Fibroblast of skin of left biceps (primary cell): ENCODE measurements around the gene IQSEC1.

Source experiments
- DNase-seq, 2 experiments: peaks; one replicate each; pipeline ENCODE4 v3.0.0-alpha.2; 2013; ENCODE audit warnings: low read depth in 2 of 2

Gene IQSEC1

DNA sequence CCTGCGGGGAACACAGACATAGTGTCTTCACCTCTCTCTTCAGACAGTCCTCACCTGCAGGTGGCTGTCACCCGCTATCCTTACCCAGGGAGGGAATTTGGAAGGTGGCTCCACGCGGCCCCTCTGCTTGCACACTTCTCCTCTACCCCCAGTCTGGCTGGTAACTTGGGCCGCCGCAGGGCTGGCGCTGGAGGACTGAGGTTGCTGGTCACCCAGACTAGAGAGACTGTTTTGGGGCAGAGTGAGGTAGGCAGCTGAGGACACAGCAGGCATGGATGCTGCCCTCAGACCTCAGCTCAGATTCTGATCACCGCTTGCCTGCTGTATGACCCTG lies 12.6 kb upstream of the IQSEC1 start:
- no peak for DNase-seq

DNA sequence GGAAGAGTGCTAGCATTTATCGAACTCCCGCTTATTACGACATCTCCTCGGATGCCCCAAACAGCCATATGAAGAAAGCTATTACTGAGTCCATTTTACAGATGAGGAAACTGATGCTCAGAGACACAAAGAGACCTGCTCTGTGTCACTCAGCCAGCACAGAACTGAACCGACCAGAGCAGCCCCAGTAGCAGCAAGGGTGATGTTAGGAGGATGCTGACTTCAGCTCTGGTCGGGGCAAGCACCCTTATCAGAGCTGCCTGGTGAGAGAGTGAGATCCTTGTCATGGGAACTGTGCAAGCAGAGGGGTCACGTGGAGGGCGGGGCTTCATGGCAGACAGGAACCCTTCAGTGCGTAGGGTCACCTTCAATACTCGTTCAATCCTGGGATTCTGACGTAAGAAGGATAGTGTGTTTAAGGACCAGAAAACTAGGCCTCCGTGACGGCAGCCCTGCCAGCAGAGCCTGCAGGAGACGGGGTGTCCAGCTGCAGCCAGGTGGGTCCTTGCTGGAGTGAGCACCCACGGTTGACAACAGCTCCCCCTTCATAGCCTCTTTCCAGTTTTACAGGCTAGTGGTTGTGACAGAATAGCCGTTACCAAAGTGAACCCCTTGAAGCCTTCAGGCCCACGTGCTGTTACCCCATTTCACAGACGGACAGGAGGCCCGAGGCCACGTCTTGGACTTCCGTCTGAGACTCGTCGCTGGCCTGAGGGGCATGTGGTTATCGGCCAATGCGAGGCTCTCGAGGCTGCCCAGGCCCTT lies 12.0 kb upstream of the IQSEC1 start:
- DNase-seq, result no peak

DNA sequence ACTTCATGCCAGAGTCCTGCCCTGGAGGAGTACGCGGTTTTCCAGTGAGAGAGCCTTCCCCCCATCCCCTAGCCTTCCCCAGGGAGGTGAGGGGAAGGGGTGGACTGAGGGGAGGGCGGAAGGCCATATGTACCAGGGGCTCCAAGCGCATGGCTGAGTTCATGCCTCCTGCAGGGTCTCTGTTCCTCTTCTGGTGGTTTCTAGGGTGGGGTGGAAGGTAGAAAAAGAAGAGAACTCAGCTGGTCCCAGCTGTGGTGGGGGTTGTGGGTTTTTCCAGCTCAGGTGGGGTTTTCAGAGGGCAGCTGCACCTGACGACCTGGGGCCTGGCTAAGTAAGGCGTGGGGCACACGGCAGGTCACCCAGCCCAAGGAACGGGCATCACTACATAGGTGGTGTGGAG lies 10.7 kb upstream of the IQSEC1 start:
- no peak for DNase-seq

DNA sequence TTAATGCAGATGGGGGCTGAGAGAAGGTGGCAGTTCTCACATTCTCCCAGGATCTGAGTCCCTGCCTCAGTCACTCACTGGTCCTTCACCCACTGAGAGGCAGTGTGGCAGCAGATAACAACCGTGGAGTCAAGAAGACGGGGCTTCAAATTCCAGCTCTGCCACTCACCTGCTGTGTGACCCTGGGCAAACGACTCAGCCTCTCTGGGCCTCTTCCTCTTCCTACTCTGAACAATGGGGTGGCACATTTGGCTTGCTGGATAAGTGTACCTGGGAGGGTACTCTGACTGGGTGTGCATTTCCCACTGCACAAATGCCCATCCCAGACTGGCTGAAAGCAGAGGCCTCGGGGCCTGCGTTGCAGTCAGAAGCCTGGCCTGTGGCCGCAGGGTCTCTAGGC lies 10.0 kb upstream of the IQSEC1 start:
- DNase-seq, result no peak

DNA sequence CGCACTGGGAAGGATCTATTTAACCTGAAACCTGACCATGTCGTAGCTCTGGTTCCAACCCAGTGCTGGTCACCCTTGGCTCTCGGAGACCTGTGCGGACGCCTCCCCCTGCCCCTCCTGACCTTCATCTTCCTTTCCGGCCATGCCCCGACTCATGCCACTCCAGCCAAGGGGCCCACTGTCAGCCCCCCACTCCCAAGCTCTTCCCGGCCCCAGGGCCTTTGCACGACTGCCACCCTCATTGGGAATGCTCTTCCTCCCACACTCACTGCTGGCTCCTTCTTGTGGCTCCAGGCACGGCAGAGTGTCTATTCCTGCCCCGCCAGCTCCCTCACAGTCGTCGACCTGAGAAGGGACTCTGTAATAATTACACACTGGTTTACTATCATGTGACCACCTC lies 9.4 kb upstream of the IQSEC1 start:
- DNase-seq, result no peak

DNA sequence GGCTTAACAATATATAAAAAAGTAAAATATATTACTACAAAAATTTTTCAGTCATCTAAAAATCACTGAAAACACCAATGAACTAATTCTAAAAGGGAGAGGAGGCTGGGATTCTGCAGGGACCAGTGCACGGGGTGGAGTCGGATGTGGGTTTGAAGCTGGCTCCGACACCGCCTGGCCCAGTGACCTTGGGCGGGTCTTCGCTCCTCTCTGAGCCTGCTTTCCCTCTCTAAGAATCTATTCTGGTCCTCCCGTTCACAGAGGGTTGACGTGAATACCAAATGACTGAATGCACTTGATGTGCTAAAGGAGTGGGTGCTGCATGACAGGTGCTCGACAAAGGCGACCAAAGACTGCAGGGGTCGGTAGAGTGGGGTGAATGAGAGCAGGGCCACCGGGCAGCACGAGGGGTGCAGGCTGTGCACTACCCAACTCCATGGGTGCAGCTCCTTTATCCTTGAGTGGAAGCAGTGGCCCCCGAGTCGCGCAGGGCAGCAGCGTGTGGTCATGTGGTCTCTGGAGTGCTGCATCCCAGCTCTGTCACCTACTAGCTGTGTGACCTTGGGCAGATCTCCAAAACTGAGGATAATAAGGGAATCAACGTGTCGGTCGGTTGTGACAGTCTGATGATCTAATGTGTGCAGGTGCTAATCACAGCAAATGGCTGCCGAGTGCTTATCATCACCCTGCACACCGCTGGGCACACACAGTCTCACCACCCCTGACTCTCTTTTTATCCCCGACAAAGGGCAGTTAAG lies 8.6 kb upstream of the IQSEC1 start:
- DNase-seq, result no peak

DNA sequence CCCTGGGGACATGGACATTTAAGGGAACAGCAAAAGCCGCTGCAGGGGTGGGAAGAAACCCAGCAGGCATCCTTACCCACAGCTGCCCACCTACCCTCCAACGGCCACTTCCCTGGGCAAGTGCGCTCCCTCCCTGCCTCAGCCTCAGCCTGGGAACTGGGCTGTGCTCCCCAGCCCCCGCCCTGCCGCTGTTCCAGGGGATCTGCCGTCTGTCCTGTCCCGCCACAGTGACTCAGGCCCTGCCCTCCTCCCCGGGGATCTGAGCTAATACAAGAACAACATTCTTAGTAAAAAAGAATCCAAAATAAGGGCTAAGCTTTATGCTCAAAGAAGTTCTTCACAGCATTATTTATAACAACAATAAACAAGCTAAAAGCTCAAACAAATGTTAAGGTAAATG lies 7.4 kb upstream of the IQSEC1 start:
- DNase-seq, result no peak

DNA sequence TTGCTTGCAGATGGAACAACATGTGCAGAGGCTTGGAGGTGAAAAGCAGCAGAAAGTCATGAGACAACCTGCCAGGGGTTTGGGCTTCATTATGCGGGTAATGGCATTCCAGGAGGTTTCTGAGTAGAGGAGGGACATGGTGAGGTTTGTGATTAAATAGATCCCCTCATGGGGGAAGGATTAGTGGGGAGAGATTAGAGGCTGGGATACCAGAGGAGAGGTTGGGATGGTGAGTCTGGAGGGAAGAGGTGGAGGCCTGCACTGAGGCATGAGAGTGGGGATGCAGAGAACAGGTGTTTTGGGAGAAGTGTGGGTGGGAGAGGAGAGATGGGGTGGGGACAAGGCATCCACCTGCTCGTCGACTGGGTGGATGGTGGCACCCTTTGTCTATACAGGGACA lies 6.8 kb upstream of the IQSEC1 start:
- DNase-seq, result no peak

DNA sequence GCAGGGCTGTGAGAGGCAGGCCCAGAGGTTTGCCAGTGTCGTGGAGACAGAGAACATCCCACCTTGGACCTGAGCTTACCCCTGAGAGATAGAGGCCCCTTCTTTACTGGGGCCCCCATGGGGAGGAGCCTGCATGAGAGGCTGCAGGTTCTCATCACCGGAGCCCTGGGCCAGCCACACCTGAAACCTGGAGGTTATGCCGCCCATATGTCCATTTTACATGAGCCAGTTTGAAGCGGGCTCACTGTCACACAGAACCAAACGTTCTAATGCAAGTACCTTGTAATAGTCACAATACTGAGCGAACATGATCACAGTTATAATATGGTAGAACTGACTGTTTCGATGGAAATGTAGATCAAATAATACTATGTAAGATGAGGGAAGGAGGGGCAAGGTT lies 6.3 kb upstream of the IQSEC1 start:
- no peak for DNase-seq

DNA sequence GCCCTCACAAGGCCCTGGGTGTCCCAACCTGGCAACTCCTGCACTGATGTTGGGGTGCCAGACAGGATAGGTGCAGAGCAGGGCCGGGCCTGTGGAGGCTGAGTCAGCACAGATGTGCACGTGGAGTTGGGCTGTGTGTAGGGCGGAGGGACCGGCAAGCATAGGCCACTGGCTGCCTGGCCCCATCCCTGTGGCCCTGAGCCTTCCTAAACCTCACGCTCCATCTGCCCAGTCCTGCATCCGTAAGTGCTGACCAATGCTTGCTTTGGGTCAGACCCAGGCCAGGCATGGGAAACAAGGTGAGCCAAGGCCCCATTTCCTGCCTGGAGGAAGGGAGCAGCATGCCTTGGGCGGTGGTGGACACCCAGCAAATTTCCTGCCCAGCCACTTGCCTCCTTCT lies 5.8 kb upstream of the IQSEC1 start:
- DNase-seq, result no peak

DNA sequence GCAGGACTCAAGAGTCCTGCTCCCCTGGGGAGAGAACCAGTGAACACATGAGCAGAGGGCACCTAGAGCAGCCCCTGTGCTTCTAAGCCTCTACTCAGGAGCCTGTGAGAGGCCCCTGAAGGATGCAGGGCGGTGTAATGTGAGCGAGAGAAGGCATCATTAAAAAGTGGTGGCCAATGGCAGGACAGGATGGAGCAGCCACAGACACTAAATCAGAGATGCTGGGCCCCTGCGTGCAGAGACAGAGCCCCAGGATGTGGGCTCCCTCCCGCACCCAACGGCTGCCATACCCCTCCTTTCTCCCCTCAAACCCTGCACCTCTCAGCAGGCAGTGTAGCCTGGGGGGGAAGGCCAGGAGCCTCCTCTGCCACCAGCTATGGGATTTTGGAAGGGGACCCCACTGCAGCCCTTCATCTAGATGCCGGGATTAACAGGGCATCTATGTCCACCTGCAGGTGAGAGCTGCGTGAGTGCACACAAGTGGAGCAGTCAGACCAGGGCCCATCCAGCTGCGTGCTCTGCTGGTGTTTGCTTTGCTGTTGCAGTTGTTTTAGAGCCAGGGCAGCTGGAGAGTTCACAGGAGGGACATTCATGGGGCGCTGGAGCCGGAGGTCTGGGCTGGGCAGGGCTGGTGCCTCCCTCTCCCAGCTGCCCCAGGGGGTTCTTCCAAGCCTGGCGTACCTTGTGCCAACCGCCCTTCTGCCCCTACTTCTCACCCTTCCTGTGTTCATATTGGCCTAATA lies 5.1 kb upstream of the IQSEC1 start:
- DNase-seq, result no peak

DNA sequence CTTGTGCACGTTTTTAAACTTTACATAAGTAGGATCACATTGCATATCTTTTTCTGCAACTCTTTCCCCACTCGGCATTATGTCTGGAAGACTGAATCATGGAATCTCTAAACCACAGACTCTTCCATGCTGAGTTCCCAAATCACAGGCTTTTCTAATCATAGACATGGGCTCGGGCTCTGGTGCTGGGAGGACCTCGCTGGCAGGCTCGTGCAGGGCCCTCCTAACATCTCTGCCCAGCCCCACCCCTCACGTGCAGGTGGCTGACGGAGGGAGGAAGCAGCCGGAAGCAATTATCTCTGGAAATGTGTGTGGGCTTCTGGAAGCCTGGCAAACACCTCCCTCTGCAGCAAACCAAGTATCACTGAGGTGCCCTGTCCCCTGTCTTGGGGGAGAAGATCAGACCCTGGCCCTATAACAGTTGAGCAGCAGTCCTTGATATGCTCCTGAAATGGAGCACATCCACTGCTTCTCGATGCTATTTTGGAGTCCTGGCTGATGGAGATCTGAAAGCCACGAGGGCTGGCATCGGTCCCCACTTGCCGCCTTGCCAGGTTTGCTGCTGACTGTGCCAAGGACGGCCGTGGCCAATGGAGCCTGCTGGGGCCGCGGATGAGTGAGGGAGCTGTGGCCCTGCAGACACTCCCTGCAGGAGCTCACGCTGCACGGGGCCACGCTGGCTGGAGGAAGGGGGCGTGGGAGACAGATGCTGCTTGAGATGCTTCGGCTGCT lies 4.4 kb upstream of the IQSEC1 start:
- DNase-seq, result peak; percentile 18 to 21

DNA sequence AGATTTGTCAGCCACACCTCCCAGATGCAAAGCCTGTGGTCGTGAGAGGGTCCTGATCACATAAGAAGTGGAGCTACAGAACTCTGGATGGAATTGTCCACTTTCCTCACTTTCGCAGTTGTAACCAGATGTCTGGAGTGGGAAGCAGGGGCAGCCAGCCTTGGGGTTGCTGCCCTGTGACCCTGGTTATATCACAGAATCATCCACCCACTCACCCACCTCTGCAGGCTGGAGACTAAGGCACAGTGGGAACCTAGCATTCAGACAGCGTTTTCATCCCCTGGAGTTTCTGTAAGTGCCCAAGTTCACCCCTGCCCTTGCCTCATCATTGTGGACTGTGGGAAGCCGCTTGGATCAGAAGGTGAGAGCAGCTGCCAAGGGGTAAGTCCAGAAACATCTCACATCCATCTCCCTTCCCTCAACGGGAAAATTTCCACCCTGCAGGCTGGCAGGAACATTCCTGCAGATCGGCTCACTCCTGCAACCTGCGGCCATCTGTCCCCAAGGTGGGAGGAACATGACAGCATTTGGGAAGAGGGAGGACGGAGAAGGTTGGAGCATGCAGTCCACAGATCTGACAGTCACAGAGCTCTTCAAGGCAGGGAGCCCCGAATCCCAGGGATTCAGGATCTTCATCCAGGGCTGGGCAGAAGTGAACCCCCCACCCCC lies 2.9 kb upstream of the IQSEC1 start:
- DNase-seq, result no peak

DNA sequence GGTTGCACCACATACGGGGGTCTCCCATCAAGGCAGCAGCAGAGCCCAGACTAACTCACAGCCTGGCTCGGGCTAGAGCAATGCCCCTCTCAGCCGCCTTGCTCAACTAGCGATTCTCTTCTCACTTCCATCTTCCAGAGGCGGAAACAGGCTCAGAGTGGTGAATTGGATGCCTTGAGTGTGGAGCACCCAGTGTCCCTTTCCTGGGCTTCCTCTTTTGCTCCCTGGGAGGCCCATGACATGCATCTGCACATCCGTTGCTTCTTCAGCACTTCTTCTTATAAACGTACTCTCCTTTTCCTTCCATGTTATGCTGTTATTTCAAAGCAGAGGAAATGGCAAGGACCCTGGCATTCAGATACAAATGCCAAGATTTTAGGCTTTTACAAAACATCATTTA lies 2.1 kb upstream of the IQSEC1 start:
- DNase-seq, result no peak

DNA sequence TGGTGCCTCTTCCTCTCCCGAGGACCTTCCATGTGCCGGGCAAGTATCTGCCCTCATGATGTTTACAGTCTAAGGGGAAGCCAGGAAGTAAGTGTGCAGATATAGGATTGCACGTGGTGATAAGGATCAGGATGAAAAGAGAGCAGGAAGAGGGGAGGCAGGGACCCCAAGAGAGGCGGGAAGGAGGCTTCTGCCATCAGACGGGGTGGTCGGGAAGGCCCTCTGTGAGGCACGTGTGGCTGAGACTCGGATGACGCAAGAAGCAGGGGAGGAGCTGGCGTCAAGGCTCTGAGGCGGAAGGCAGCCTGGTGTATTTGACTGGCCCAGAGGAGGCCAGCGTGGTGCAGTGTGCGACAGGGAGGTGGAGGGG lies 762 bp upstream of the IQSEC1 start:
- no peak for DNase-seq

DNA sequence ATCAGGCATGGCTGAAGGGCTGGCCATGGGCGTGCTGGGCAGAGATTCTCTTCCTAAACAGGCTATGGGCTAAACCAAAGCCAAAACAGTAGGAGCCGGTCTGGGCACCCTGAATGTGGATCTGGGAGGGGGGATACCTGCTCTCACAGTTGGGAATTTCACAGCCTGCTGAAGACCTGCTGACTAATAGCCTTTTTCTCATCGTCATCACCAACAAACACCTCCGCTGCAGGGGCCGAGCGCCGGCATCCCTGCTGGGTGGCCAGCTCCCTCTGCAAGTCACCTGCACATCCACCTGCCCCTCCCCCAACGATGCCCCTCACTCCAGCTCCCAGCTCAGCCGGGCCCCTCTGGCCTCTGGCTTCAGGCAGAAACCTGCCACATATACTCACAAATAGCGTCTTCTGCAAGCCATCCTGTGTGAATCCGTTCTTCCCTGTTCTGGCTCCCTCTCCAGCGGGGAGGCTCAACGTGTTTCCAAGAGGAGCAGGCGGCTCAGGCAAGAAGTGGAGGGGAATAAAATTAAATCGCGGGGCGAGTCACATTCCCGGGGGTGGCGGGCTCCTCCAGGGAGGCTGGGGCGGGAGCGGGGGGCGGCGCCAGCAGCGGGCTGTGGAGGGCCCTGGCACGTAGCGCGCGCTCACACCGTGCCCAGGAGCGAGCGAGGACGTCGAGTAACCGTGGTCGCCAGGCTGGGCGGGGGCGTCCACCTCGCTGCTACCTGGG lies 466 bp downstream of the IQSEC1 start:
- DNase-seq, result no peak

DNA sequence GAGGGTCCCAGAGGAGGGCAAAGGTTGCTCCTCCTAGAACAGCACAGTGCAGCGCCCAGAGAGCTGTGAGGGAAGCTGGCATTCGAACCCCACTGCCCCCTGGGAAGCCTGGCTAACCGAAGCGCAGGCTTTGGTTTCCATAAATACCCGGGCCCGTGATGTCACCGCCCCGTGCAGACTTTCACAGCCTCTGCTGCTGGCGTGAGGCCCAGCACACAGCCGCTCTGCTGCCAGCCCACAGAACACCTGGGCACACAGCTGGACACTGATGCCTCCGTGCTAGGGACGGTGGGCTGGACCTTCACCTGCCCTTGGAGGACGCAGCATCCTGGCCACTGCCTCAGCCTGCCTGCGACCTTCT lies 1.0 kb downstream of the IQSEC1 start:
- no peak for DNase-seq

DNA sequence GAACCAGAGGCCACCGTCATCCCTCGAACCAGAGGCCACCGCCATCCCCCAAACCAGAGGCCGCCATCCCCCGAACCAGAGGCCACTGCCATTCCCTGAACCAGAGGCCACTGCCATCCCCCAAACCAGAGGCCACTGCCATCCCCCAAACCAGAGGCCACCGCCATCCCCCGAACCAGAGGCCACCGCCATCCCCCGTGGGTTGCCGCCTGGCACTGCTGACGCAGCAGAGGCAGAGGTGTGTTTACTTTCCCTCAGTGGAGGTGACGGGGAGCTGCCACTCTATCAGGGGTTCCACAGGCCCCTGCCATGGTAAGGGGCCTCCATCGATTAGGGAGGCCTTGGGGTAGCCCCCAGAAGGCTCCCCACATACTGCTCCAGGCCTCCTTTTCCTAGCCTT lies 1.5 kb downstream of the IQSEC1 start:
- no peak for DNase-seq

DNA sequence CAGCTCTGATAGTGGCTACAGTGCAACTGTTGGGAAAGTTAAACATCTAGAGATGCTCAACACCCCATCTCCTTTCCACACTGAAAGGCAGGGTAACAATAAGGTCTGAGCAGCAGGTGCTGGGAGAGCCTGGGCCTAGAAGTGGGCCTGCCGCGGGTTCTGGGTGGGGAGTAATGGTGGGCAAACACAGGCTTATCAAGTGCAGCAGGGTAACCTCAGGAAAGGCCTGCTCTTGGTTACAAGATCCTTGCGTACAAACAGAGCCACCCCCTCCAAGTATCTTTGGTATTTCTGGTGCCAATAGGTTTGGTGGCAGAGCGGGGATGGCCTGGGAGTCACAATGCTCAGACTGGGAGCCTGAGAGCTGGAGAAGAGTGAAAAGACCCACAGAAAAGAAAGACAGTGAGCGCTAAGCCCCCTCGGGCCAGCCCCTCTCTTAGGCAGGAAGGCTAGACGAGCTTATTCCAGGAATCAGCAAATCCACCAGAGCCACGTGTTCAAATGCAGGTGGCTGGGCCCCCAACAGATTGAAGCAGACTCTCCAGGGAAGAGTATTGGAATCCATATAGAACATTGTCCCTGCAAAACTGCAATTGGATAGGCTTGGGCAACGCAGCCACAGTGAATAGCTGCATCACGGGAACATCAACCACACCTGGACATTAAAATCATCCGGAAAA lies 2.7 kb downstream of the IQSEC1 start:
- no peak for DNase-seq

DNA sequence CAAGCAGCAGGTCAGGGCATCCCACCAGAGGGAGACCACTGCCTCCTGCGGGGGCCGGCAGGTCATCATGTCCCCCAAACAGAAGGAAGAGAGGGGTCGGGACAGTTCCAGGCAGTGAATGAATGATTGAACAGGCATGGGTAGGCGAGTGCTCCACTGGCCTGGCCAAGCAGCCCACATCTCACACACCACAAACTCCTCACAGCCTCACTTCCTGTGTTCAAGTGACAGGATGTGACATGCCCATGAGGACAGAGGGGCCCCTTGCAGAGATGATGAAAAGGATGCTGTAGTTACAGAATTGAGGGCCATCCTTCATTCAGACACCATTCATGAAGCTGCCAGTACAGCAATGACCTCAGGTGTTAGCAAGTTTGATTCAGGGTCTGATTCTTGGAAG lies 3.7 kb downstream of the IQSEC1 start:
- DNase-seq, result no peak
